ENCODE data around the gene SLC34A1. TPM values are rescaled to one million over a fixed set of nuclear protein-coding genes. Genes with fewer than 3 reads are reported as not detected.

SLC34A1 gene
- total and polyA plus RNA-seq, 2 of the 13 experiments (the other 11 are each of a cell fraction or from before 2014, with no cell fraction given): 0.03 to 0.20 TPM

GRCh38 chr5:177359451-177359851, 24.8 kb upstream of the SLC34A1 start:
- Histone ChIP-seq H3K9me3 (ENCODE audit: low read length) (no peaks in the 10 kb centered on the region), H3K9ac (ENCODE audit: insufficient read depth, low read depth, low read length) (no peak overlapping the region), H3K27me3 (ENCODE audit: control insufficient read depth in 1 of 2, insufficient read depth in 2 of 2, low read length in 2 of 2) (peaks cover 0 to 23% of the 10 kb centered on the region in 2 experiments; a peak in 4 of 5 replicates), H3K79me2 (ENCODE audit: insufficient read depth, low read length) (no peaks in the 10 kb centered on the region), H2AFZ (ENCODE audit: low read length) (no peak overlapping the region), H3K36me3 (replicated peaks in 1 of 2; ENCODE audit: control insufficient read depth in 1 of 2, insufficient read depth in 2 of 2, low read length in 2 of 2) (no peaks in the 10 kb centered on the region), H3K4me1 (ENCODE audit: insufficient read depth, low read length) (peaks cover 97% of the 10 kb centered on the region), H4K20me1 (ENCODE audit: insufficient read depth, low read length) (no peaks in the 10 kb centered on the region), H3K4me3 (replicated peaks in 1 of 3; ENCODE audit: insufficient read depth in 1 of 3, low read depth in 2 of 3, low read length in 3 of 3) (no peak overlapping the region), H3K27ac (ENCODE audit: extremely low read length, insufficient read depth, low read length) (no peak overlapping the region), H3K4me2 (ENCODE audit: low read depth, low read length) (no peak overlapping the region)
- no peak for FAIRE-seq
- no peak for TF ChIP-seq FOXA3 (CRISPR knock-in tag; IDR thresholded peaks at IDR 0.05)
- TF ChIP-seq, protein P1, sequence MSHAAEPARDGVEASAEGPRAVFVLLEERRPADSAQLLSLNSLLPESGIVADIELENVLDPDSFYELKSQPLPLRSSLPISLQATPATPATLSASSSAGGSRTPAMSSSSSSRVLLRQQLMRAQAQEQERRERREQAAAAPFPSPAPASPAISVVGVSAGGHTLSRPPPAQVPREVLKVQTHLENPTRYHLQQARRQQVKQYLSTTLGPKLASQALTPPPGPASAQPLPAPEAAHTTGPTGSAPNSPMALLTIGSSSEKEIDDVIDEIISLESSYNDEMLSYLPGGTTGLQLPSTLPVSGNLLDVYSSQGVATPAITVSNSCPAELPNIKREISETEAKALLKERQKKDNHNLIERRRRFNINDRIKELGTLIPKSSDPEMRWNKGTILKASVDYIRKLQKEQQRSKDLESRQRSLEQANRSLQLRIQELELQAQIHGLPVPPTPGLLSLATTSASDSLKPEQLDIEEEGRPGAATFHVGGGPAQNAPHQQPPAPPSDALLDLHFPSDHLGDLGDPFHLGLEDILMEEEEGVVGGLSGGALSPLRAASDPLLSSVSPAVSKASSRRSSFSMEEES (CRISPR knock-in tag; IDR thresholded peaks at IDR 0.05): no peak
- no peak for TF ChIP-seq AGO2 (optimal IDR thresholded peaks at IDR 0.05; ENCODE audit: low read depth, low read length)
- in situ Hi-C loops (cut with HindIII; ENCODE audit: extremely low pct_ligation_motif_present, low pct_unique_long_range_greater_than_20kb): loop anchor here (25.0 kb wide), 1 partner anchor 822 kb away; the partner anchor contains the start of genes CDHR2 and RNF44
- ATAC-seq: no peak
- ChIA-PET POLR2A (interaction anchor here (1.0 to 6.5 kb wide), 2 partner anchors 11 to 19 kb away, joined by 3 to 77 read pairs; no protein-coding TSS in a partner anchor), CTCF (ENCODE audit: low intra/inter-chr PET ratio, low total read pairs) (no interaction called here)
- no TSS peak for BruUV-seq (replicated peaks)
- WGBS (ENCODE audit: low lambda C conversion rate): 14% methylated on average over 6 of the region's 6 CpGs
- intact Hi-C loops (cut with micrococcal nuclease; ENCODE audit: unreplicated experiment): no loop called here
- no peak for DNase-seq (ENCODE audit: low spot score)

DNA sequence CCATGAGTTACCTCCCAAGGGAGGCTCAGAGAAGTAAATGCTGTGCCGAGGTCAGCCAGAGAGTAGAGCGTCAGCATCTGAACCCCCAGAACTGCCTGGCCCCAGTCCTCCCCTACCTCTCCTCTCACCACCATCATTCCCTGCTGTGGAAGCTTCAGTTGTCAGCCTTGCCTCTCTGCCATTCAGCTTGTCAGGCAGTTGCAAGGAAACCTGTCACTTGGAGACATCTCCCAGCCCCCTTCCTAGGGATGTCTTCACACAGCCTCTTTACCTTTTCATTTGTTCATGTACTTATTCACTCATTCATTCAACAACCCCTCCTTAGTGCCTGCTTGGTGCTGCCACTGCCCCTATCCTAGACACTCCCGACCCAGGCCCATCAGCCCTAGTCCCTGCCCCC, 24.4 kb upstream of the SLC34A1 start:
- no peaks in the 10 kb centered on the region for H3K9me3 ChIP-seq (ENCODE audit: low read length)
- no peaks in the 10 kb centered on the region for H3K36me3 ChIP-seq (replicated peaks in 1 of 2; ENCODE audit: control insufficient read depth in 1 of 2, insufficient read depth in 2 of 2, low read length in 2 of 2)
- ChIA-PET CTCF (ENCODE audit: low intra/inter-chr PET ratio, low total read pairs) (no interaction called here), POLR2A (interaction anchor here (1.0 to 6.5 kb wide), 3 partner anchors 8 to 19 kb away, joined by 3 to 77 read pairs (median 16); partner anchors contain the start of gene LMAN2)
- H3K4me3 ChIP-seq (replicated peaks in 1 of 3; ENCODE audit: insufficient read depth in 1 of 3, low read depth in 2 of 3, low read length in 3 of 3): no peak overlapping the region
- no peaks in the 10 kb centered on the region for H4K20me1 ChIP-seq (ENCODE audit: insufficient read depth, low read length)
- peaks cover 0 to 23% of the 10 kb centered on the region in 2 experiments; a peak in 4 of 5 replicates for H3K27me3 ChIP-seq (ENCODE audit: control insufficient read depth in 1 of 2, insufficient read depth in 2 of 2, low read length in 2 of 2)
- BruUV-seq (replicated peaks): no TSS peak
- no peak overlapping the region for H2AFZ ChIP-seq (ENCODE audit: low read length)
- DNase-seq (ENCODE audit: low spot score) (no peak), ATAC-seq (no peak), FAIRE-seq (no peak)
- 20% methylated on average over 2 of the region's 3 CpGs for WGBS (ENCODE audit: low lambda C conversion rate)
- H3K27ac ChIP-seq (ENCODE audit: extremely low read length, insufficient read depth, low read length): no peak overlapping the region
- H3K79me2 ChIP-seq (ENCODE audit: insufficient read depth, low read length): no peaks in the 10 kb centered on the region
- no peak overlapping the region for H3K4me2 ChIP-seq (ENCODE audit: low read depth, low read length)
- H3K9ac ChIP-seq (ENCODE audit: insufficient read depth, low read depth, low read length): no peak overlapping the region
- in situ Hi-C loops (cut with HindIII; ENCODE audit: extremely low pct_ligation_motif_present, low pct_unique_long_range_greater_than_20kb): loop anchor here (5.0 to 25.0 kb wide), 2 partner anchors 48 to 823 kb away; partner anchors contain the start of genes CDHR2, MXD3 and RNF44
- intact Hi-C loops (cut with micrococcal nuclease; ENCODE audit: unreplicated experiment): no loop called here
- H3K4me1 ChIP-seq (ENCODE audit: insufficient read depth, low read length): peaks cover 97% of the 10 kb centered on the region
- TF ChIP-seq MEIS1 (CRISPR knock-in tag; IDR thresholded peaks at IDR 0.05; ENCODE audit: borderline replicate concordance) (no peak), FOSL1 (CRISPR knock-in tag; IDR thresholded peaks at IDR 0.05; ENCODE audit: borderline replicate concordance) (no peak), ZHX2 (IDR thresholded peaks at IDR 0.05; ENCODE audit: low read depth) (no peak), ZHX2 (CRISPR knock-in tag; IDR thresholded peaks at IDR 0.05; ENCODE audit: borderline replicate concordance) (no peak), ARHGAP35 (CRISPR knock-in tag; IDR thresholded peaks at IDR 0.05; ENCODE audit: borderline replicate concordance) (no peak)
